NAMALWA (cell line): ENCODE data around the gene IL17RB.

Source experiments
- DNase-seq: peaks from one replicate; pipeline ENCODE4 v3.0.0-alpha.2; 2015; ENCODE audit warnings: low spot score

Gene IL17RB, protein sequence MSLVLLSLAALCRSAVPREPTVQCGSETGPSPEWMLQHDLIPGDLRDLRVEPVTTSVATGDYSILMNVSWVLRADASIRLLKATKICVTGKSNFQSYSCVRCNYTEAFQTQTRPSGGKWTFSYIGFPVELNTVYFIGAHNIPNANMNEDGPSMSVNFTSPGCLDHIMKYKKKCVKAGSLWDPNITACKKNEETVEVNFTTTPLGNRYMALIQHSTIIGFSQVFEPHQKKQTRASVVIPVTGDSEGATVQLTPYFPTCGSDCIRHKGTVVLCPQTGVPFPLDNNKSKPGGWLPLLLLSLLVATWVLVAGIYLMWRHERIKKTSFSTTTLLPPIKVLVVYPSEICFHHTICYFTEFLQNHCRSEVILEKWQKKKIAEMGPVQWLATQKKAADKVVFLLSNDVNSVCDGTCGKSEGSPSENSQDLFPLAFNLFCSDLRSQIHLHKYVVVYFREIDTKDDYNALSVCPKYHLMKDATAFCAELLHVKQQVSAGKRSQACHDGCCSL

DNA sequence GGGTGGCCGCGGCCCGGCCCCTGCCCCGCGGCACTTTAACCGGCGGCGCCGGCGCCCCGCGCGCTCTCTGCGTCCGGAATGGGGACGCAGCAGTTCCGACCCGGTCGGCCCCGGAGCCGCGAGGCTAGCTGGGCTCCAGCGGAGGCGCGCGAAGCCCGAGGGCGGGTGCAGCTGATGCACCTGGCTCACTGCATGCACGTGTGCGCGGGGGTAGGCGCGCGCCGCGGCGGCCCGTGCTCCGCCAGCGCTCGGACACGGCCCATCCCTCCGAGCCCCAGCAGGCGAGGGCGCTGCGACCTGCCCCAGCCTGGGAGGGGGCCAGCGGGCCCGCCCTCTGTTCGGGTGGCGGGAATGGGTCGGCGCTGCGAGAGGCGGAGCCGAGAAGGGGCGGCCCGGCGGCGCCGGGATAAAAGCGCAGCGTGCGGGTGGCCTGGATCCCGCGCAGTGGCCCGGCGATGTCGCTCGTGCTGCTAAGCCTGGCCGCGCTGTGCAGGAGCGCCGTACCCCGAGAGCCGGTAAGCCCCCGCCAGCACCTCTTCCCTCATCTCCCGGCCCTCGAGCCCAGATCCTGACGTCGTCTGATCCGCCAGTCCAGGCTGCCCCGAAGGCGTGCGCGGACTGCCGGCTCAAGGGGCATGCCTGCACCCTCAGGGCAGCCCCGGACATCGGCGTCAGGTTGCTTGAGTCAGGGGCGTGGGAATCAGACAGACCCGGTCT is at the start of gene IL17RB, which contains the start of gene CHDH:
TSS of gene IL17RB (plus strand) at position 435 of the 717 bp plus-strand sequence. CDS start at position 456, 21 bp downstream.
TSS of gene CHDH (minus strand) at position 286 of the 717 bp plus-strand sequence. CDS start 22,411 bp downstream, outside the sequence.
- DNase-seq: no peak

DNA sequence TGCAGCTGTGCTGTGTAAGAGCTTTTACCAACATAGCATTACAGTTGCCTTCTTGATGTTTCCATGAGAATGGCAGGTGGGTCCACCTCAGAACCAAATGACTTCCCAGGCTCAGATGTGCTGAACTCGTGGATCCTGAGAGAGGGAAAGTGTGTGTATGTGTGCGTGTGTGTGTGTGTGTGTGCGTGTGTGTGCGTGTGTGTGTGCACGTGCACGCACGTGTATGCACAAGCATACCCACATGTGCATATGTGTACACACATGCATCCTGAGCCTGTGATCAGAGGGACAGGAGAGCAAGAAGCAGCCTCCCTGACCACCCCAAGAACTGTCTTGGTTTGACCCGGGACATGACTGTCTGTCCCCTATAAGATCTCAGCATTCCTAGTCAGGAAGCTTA is 48.2 kb upstream of the IL17RB start:
- DNase-seq: no peak

- no peak for DNase-seq
These were observed 47.0 kb upstream of the IL17RB start for GRCh38 chr3:53799338-53799865.

DNA sequence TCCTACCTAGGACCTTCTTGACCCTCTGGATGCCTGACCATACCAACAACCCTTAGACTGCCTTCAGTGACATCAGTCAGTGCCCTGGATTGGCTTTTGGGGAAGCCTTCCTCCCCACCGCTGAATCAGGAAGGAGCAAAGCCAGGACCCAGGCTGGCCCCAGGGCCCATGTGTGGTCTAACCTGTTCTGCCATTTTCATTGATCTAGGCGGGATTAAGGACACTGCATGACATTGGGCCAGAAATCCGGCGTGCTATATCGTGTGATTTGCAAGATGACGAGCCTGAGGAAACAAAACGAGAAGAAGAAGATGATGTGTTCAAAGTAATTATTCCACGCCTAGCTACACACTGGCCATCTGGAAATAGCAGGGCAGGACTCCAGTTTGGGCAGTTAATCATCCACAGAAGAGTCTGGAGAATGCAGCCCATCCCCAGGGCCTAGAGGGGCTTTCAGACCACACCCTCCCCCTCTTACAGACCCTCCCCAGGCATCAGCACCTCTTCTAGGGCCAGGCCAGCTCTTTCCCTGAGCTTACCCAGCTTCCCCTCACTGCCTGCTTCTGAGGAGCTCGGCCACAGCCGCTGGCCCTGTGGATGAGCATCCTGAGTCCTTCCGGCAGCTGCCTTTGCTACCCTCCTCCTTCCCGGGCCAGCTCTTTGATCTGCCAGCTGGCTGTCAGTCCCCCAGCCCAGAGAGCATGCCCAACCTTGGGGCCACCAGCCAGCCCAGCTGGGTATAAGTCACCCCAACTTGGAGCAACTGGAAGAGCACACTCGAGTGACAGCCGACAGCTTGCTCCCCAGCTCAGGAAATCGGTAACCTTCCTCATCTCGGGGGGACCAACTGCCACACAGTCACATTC is 46.1 kb upstream of the IL17RB start:
- DNase-seq: no peak

- DNase-seq: no peak
These were observed 45.0 kb upstream of the IL17RB start for GRCh38 chr3:53801319-53801718.

DNA sequence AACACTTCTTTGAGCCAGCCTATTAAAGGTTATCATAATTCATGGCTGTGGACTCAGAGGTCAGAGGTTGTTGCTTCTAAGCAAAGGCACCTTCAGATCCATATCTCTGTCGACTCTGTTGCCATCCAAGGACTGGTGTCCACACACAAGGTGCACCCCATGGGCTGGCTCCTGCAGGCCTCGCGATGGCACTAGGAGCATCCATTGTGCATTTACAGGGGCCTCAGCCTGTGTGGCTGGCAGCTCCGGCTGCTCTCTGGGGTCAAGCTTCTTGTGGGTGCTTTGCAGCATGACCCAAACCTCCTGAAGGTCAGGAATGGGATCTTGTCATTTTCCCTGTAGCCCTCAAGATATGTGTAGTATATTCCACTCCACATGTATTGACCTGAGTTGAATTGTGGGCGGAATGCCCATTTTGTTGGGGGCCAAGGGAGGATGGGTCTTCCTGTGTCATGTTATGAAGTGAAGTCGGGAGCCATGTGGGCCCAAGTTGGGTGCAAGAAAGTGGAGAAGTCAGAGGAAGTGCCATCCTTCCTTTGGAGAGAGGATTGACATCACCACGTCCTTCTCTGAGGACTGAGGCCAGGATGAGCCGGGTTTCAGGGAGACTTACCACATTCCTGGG is 44.0 kb upstream of the IL17RB start:
- no peak for DNase-seq

DNA sequence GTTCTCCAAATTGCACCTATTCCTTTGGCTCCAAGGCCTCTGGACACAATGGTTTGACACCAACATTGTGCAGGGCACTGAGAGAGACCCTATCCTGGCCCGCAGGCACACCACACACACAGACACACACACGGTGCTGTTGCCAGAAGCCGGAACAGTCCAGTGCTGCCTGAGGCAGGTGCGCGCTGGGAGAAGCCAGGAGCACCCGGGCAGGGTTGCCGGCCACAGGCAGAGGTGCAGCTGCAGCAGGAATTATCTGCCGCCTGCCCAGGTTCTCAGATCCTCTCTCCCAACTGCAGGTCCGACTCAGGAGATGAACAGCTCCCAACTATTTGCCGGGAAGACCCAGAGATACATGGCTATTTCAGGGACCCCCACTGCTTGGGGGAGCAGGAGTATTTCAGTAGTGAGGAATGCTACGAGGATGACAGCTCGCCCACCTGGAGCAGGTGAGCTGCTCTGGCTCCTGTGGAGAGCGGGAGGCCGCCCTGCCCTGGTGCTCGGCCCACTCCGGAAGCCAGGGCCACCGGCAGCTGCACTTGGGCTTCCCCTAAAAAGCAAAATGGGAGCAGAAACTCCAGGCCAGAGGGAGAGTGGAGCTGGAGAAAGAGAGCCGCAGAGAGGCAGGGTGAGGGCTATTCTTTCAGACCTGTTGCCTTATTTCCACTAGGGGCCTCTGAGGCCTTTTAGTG is 43.1 kb upstream of the IL17RB start:
- DNase-seq: no peak

GRCh38 chr3:53803816-53804695 is 42.3 kb upstream of the IL17RB start:
- no peak for DNase-seq

DNA sequence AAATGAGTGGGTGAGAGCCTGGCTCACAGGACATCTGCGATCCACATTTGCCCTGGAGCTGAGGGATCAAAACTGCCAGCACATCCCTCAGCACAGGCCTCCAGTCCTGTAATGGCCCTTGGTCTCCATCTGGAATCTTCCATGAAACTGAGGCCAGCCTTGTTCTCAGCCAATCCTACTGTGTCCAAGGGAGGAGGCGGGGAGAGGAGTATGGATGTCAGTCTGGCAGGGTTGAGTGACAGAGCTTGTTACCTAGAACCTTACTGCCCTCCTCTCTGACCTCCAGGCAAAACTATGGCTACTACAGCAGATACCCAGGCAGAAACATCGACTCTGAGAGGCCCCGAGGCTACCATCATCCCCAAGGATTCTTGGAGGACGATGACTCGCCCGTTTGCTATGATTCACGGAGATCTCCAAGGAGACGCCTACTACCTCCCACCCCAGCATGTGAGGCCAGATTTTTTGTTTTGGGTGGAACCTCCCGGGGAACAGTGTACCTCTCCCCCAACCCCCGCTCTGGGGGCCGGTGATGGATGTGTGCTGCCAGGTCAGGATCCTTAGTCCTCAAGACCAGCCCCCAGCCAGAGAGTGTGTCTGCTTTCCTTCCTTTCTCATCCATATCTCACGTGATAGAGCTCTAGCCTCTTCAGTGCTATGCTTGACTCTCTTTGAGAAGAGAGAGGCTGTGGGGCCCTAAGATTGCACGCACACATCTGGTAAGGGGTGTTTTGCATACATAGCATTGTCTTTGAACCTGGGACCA is 41.5 kb upstream of the IL17RB start:
- peak; percentile 2 for DNase-seq

GRCh38 chr3:53805463-53806159 is 40.8 kb upstream of the IL17RB start:
- no peak for DNase-seq

GRCh38 chr3:53806182-53807116 is 39.9 kb upstream of the IL17RB start:
- no peak for DNase-seq

DNA sequence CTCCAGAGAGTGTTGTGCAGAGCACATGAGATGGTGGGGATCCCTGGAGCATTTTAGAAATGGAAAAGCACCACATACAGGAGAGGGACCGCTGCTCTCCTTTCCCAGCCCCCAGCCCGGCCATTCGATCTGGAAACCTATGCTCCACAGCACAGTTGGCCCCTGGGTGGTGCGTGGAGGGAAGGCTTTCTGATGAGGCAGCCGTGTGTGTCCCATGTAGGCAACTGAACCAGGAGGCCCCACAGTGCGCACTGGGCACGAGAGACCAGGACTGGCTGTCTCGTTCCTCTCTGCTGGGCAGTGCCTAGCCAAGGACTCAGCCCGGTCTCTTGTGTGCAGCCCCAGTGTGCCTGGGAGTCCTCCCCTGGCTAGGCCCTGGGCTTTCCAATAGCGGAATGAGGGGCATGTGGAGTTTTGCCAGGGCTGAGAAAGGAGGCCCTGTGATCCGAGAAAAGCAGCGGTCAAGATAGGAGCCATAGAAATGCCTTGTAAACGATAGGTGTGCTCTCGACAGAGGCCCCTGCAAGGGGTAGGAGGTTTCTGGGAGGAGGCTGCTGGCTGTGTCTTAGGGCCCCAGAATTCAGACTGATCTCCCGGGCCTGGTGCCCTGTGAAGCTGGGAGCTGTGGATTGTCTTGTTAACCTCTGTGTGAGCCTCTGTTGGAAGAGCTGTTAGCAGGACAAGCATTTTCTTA is 39.1 kb upstream of the IL17RB start:
- no peak for DNase-seq

- DNase-seq: no peak
These were observed 37.9 kb upstream of the IL17RB start for GRCh38 chr3:53808496-53808895.

- DNase-seq: no peak
These were observed 37.1 kb upstream of the IL17RB start for GRCh38 chr3:53809267-53809666.

DNA sequence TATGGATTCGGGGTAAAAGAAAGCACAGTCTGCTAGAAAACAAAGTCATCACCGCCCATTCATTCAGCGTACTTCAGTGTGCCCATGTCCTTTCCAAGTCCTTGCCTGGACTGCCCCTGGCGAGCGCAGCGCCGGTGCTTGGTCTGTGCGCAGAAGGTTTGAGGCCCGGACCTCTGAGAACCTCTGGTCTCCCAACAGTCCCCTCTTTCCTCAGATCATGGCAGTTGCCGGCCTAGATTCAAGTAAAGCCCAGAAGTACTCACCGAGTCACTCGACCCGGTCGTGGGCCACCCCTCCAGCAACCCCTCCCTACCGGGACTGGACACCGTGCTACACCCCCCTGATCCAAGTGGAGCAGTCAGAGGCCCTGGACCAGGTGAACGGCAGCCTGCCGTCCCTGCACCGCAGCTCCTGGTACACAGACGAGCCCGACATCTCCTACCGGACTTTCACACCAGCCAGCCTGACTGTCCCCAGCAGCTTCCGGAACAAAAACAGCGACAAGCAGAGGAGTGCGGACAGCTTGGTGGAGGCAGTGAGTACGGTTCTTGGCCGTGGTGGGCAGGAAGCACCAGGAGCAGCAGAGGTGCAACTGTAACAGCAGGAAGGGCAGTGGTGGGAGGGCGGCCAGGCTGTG is 36.5 kb upstream of the IL17RB start:
- DNase-seq: no peak
